ENCODE measurements around the gene RASAL1. TPM values are rescaled to one million over a fixed set of nuclear protein-coding genes. Genes with fewer than 3 reads are reported as not detected.

The RASAL1 gene, protein sequence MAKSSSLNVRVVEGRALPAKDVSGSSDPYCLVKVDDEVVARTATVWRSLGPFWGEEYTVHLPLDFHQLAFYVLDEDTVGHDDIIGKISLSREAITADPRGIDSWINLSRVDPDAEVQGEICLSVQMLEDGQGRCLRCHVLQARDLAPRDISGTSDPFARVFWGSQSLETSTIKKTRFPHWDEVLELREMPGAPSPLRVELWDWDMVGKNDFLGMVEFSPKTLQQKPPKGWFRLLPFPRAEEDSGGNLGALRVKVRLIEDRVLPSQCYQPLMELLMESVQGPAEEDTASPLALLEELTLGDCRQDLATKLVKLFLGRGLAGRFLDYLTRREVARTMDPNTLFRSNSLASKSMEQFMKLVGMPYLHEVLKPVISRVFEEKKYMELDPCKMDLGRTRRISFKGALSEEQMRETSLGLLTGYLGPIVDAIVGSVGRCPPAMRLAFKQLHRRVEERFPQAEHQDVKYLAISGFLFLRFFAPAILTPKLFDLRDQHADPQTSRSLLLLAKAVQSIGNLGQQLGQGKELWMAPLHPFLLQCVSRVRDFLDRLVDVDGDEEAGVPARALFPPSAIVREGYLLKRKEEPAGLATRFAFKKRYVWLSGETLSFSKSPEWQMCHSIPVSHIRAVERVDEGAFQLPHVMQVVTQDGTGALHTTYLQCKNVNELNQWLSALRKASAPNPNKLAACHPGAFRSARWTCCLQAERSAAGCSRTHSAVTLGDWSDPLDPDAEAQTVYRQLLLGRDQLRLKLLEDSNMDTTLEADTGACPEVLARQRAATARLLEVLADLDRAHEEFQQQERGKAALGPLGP
- total RNA-seq (2022) (not detected in 2 replicates), Bru-seq, nascent RNA (percentile 12 among the genes with signal in this experiment), BruChase-seq, experiment 1, labeled RNA remaining after a 2-hour chase (percentile 5 among the genes with signal in this experiment), BruChase-seq, experiment 2, labeled RNA remaining after a 6-hour chase (percentile 9 among the genes with signal in this experiment)
- long read RNA-seq = 0 reads

DNA sequence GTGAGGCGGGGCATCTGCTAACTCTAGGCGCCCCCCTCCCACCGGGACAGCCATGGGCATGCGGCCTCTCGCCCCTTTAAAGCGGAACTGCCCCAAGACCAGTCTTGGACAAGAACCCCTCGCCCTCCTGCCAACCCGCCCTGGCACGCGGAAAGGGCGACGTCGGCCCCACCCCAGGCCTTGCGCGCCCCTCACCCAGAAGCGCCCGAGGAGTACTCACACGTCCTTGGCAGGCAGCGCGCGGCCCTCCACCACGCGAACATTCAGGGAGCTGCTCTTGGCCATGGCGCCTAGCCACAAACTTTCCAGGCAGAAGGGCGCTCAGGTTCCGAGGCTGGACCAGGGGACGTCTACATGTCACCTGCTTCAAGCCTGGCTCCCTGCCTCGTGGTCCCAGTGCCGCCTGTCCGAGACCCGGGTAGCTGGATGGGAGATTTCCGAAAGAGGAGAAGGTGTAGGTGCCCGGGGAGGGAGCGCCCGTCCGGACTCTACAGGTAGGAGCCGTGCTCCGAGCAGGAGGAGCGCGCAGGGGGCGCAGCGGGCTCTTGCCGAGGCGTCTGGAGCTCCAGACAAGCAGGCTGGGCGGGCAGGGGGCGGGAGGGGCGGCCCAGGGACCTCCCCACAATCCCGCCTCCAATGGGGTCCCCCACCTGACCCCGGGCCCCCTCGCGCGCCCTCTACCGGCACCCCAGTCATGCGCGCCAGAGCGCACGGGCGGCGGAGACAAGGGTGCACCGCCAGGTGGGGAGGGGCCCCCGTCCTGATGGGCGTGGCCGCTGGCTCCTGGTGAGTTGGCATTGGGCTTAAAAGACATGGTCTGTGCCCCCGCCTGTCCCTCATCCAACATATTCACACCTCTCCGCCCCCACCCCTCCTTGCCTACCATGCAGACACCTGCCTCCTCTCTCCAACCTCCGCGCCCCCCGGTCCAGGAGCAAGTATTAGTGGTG is at the start of gene RASAL1:
TSS of gene RASAL1 (minus strand) at position 584 of the 950 bp plus-strand sequence. CDS start at position 285, 299 bp downstream.
- peak; percentile 54 to 79 for DNase-seq
- Mint-ChIP-seq H3K27ac (ENCODE audit: unreplicated experiment) (no peak within 1 kb of the TSS), H3K27me3 (ENCODE audit: insufficient read depth, unreplicated experiment) (no peaks in the 10 kb centered on the region), H3K36me3 (ENCODE audit: insufficient read depth, unreplicated experiment) (no peaks in the 10 kb centered on the region), H3K4me3 (ENCODE audit: unreplicated experiment) (peak within 1 kb of the TSS; percentile 60), H3K9me3 (ENCODE audit: unreplicated experiment) (no peaks in the 10 kb centered on the region), H3K4me1 (ENCODE audit: low read depth, unreplicated experiment) (no peaks in the 10 kb centered on the region)
- intact Hi-C loops (cut with micrococcal nuclease; ENCODE audit: unreplicated experiment) = no loop called here
- BruUV-seq (replicated peaks) = no TSS peak
- TF ChIP-seq, protein P1, sequence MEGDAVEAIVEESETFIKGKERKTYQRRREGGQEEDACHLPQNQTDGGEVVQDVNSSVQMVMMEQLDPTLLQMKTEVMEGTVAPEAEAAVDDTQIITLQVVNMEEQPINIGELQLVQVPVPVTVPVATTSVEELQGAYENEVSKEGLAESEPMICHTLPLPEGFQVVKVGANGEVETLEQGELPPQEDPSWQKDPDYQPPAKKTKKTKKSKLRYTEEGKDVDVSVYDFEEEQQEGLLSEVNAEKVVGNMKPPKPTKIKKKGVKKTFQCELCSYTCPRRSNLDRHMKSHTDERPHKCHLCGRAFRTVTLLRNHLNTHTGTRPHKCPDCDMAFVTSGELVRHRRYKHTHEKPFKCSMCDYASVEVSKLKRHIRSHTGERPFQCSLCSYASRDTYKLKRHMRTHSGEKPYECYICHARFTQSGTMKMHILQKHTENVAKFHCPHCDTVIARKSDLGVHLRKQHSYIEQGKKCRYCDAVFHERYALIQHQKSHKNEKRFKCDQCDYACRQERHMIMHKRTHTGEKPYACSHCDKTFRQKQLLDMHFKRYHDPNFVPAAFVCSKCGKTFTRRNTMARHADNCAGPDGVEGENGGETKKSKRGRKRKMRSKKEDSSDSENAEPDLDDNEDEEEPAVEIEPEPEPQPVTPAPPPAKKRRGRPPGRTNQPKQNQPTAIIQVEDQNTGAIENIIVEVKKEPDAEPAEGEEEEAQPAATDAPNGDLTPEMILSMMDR (IDR thresholded peaks at IDR 0.05; ENCODE audit: insufficient read depth in 1 of 2, low read depth in 1 of 2, low read length in 1 of 2, severe bottlenecking in 1 of 2, unreplicated experiment in 1 of 2) = peak; percentile 44 to 54
- Histone ChIP-seq H3K4me3 (ENCODE audit: low read depth, low read length) (no peak within 1 kb of the TSS; the same call in 1 of the 2 replicates), H3K9me3 (no peaks in the 10 kb centered on the region), H3K27me3 (replicated peaks; ENCODE audit: control insufficient read depth, insufficient read depth, low read length) (no peaks in the 10 kb centered on the region), H3K36me3 (ENCODE audit: control insufficient read depth, insufficient read depth, low read length) (no peaks in the 10 kb centered on the region), H3K4me1 (no peaks in the 10 kb centered on the region; the same call in 1 of the 2 replicates)
- CTCF ChIA-PET = interaction anchor here (0.5 to 1.1 kb wide), 4 partner anchors 18 to 309 kb away, joined by 4 to 7 read pairs (median 4); no protein-coding TSS in a partner anchor
- POLR2A ChIA-PET = no interaction called here

DNA sequence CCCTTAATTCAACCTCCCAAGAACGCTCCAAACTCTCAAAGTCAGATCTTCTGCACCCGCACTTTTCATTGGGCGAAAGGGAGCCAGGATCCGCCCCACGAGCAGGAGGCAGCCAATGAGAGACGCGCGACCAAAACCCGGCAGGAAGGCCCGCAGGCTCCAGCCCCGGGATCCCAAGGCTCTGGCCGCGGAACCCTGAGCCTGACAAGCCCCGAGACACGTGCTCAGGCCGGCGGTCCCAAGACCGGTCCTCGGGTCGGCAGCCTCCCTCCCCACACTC is 49.3 kb upstream of the RASAL1 start:
- TF ChIP-seq, protein P1 (IDR thresholded peaks at IDR 0.05; ENCODE audit: insufficient read depth in 1 of 2, low read depth in 1 of 2, low read length in 1 of 2, severe bottlenecking in 1 of 2, unreplicated experiment in 1 of 2) = no peak
- POLR2A ChIA-PET = interaction anchor here (0.6 to 1.8 kb wide), 4 partner anchors 32 to 529 kb away, joined by 4 to 11 read pairs (median 8); no protein-coding TSS in a partner anchor
- H3K36me3 Mint-ChIP-seq (ENCODE audit: insufficient read depth, unreplicated experiment) = peaks cover 72% of the 10 kb centered on the region
- H3K27me3 Mint-ChIP-seq (ENCODE audit: insufficient read depth, unreplicated experiment) = no peaks in the 10 kb centered on the region
- peak overlapping the region; percentile 87 for H3K4me3 Mint-ChIP-seq (ENCODE audit: unreplicated experiment)
- intact Hi-C loops (cut with micrococcal nuclease; ENCODE audit: unreplicated experiment) = no loop called here
- H3K4me1 Mint-ChIP-seq (ENCODE audit: low read depth, unreplicated experiment) = peaks cover 16% of the 10 kb centered on the region
- H3K27me3 ChIP-seq (replicated peaks; ENCODE audit: control insufficient read depth, insufficient read depth, low read length) = no peaks in the 10 kb centered on the region
- H3K36me3 ChIP-seq (ENCODE audit: control insufficient read depth, insufficient read depth, low read length) = peaks cover 4% of the 10 kb centered on the region; the same call in 1 of the 2 replicates
- CTCF ChIA-PET = interaction anchor here (0.6 to 1.8 kb wide), 2 partner anchors 10 to 20 kb away, joined by 3 to 8 read pairs; no protein-coding TSS in a partner anchor
- no TSS peak for BruUV-seq (replicated peaks)
- H3K4me3 ChIP-seq (ENCODE audit: low read depth, low read length) = peak overlapping the region; percentile 93
- peak; percentile 90 to 91 for DNase-seq
- H3K27ac Mint-ChIP-seq (ENCODE audit: unreplicated experiment) = peak overlapping the region; percentile 88
- no peaks in the 10 kb centered on the region for H3K9me3 Mint-ChIP-seq (ENCODE audit: unreplicated experiment)
- no peaks in the 10 kb centered on the region for H3K9me3 ChIP-seq
- no peaks in the 10 kb centered on the region for H3K4me1 ChIP-seq

Data from Caco-2 (cell line).